IMR-90 (cell line): ENCODE measurements around the gene DYNLT2. TPM values are rescaled to one million over a fixed set of nuclear protein-coding genes. Genes with fewer than 3 reads are reported as not detected.

Experiments used
- ATAC-seq: fragments of 200-7000 bp; cut with Tn5 transposase; 2 replicates; pipeline ENCODE4 v1.9.1; 2020; ENCODE audit warnings: low read depth, mild to moderate bottlenecking, moderate library complexity
- BruUV-seq: library from RNA; stranded (reverse); fragments of 400-500 nt; replicated peaks from 2 replicates; lab custom pipeline; 2021; lab: Mats Ljungman, UMichigan
- CTCF ChIA-PET: fragments of 300-600 bp; formaldehyde crosslinking; extraction: SDS; loops from one replicate; lab custom pipeline; 2021; ENCODE audit warnings: antibody characterized with exemption; lab: Yijun Ruan, JAX
- POLR2A ChIA-PET: fragments of 300-600 bp; sonication (Branson Sonifier 250); formaldehyde crosslinking; loops from one replicate; lab custom pipeline; 2022; ENCODE audit warnings: antibody characterized with exemption; ENCODE audit not compliant: unreplicated experiment; lab: Charles Lee
- DNase-seq: peaks from one replicate; pipeline ENCODE4 v3.0.0; 2013
- H2AFZ ChIP-seq: replicated peaks from 2 replicates; pipeline ENCODE3; 2013; ENCODE audit warnings: low read length, mild to moderate bottlenecking; ENCODE audit not compliant: poor library complexity
- H2AK5ac ChIP-seq: 2 replicates; pipeline ENCODE4 v1.6.1; 2013; ENCODE audit warnings: low read depth, low read length, inconsistent platforms
- H2AK9ac ChIP-seq: replicated peaks from 2 replicates; pipeline ENCODE3; 2013; ENCODE audit warnings: mild to moderate bottlenecking, low read depth, low read length, moderate library complexity; ENCODE audit not compliant: poor library complexity
- H2BK120ac ChIP-seq: 2 replicates; pipeline ENCODE4 v1.6.1; 2013; ENCODE audit warnings: low read depth, low read length, inconsistent platforms
- H2BK15ac ChIP-seq: 3 replicates; pipeline ENCODE4 v1.6.1; 2013; ENCODE audit warnings: low read depth, low read length, inconsistent platforms
- H2BK20ac ChIP-seq: 2 replicates; pipeline ENCODE4 v1.6.1; 2013; ENCODE audit warnings: low read depth, mild to moderate bottlenecking, inconsistent platforms, low read length, moderate library complexity
- H2BK5ac ChIP-seq: 2 replicates; pipeline ENCODE4 v1.6.1; 2013; ENCODE audit warnings: mild to moderate bottlenecking, low read depth, low read length, inconsistent platforms; ENCODE audit not compliant: poor library complexity, severe bottlenecking
- H3K14ac ChIP-seq: replicated peaks from 2 replicates; pipeline ENCODE4 v1.6.1; 2013; ENCODE audit warnings: low read depth, low read length, inconsistent platforms
- H3K18ac ChIP-seq: 2 replicates; pipeline ENCODE4 v1.6.1; 2013; ENCODE audit warnings: low read depth, low read length, control low read depth
- H3K23ac ChIP-seq: 2 replicates; pipeline ENCODE4 v1.6.1; 2013; ENCODE audit warnings: low read depth, low read length, inconsistent platforms
- H3K27ac ChIP-seq: 2 replicates; pipeline ENCODE4 v1.5.1; 2013; ENCODE audit warnings: mild to moderate bottlenecking, control low read depth, low read length; ENCODE audit not compliant: insufficient read depth
- H3K27me3 ChIP-seq: 2 replicates; pipeline ENCODE4 v1.6.1; 2013; ENCODE audit warnings: low read length; ENCODE audit not compliant: control insufficient read depth, insufficient read depth
- H3K36me3 ChIP-seq: 2 replicates; pipeline ENCODE4 v1.6.1; 2013; ENCODE audit warnings: low read length, mixed read lengths; ENCODE audit not compliant: control insufficient read depth, insufficient read depth
- H3K4ac ChIP-seq: 2 replicates; pipeline ENCODE4 v1.6.1; 2013; ENCODE audit warnings: low read depth, low read length, inconsistent platforms
- H3K4me1 ChIP-seq: 2 replicates; pipeline ENCODE4 v1.6.1; 2013; ENCODE audit warnings: low read length, mixed read lengths; ENCODE audit not compliant: control insufficient read depth, insufficient read depth
- H3K4me2 ChIP-seq: 2 replicates; pipeline ENCODE4 v1.6.1; 2013; ENCODE audit warnings: low read depth, mild to moderate bottlenecking, control low read depth, low read length, moderate library complexity
- H3K4me3 ChIP-seq: 2 replicates; pipeline ENCODE4 v1.5.1; 2013; ENCODE audit warnings: low read depth, mild to moderate bottlenecking, control low read depth, low read length, moderate library complexity; ENCODE audit not compliant: insufficient read depth
- H3K56ac ChIP-seq: 2 replicates; pipeline ENCODE4 v1.6.1; 2013; ENCODE audit warnings: low read length, inconsistent platforms; ENCODE audit not compliant: insufficient read depth; ENCODE audit errors: extremely low read depth
- H3K79me1 ChIP-seq, 2 experiments: 2 replicates each; pipeline ENCODE4 v1.6.1; 2013; ENCODE audit warnings: low read length in 2 of 2, inconsistent platforms in 1 of 2, low read depth in 1 of 2
- H3K9ac ChIP-seq: 2 replicates; pipeline ENCODE4 v1.6.1; 2013; ENCODE audit warnings: low read depth, low read length, control low read depth
- H3K9me1 ChIP-seq: 2 replicates; pipeline ENCODE4 v1.6.1; 2013; ENCODE audit warnings: low read length, inconsistent platforms; ENCODE audit not compliant: insufficient read depth
- H3K9me3 ChIP-seq: 2 replicates; pipeline ENCODE4 v1.6.1; 2013; ENCODE audit warnings: low read length; ENCODE audit not compliant: control insufficient read depth, insufficient read depth
- H4K20me1 ChIP-seq: 2 replicates; pipeline ENCODE4 v1.6.1; 2013; ENCODE audit warnings: low read length, inconsistent platforms; ENCODE audit not compliant: insufficient read depth
- H4K5ac ChIP-seq: 2 replicates; pipeline ENCODE4 v1.6.1; 2013; ENCODE audit warnings: mild to moderate bottlenecking, low read depth, low read length, control low read depth
- H4K8ac ChIP-seq, 2 experiments: 2 replicates each; pipeline ENCODE4 v1.6.1; 2013; ENCODE audit warnings: low read depth in 2 of 2, low read length in 2 of 2, control low read depth in 1 of 2, inconsistent platforms in 1 of 2
- H4K91ac ChIP-seq: 2 replicates; pipeline ENCODE4 v1.6.1; 2013; ENCODE audit warnings: low read depth, low read length, inconsistent platforms; ENCODE audit not compliant: insufficient read depth
- CEBPB ChIP-seq: IDR thresholded peaks from 2 replicates; pipeline ENCODE4 v1.6.1; 2012; ENCODE audit warnings: low read depth, low read length, improper control_type of control experiment
- FOS ChIP-seq: fragments of 150-350 bp; IDR thresholded peaks from 2 replicates; pipeline ENCODE4 v1.6.1; 2016; ENCODE audit warnings: low read depth, low read length
- WGBS, 2 experiments: methylation state at CpG; one replicate each; pipeline versions ENCODE4 v1.1.5 to v1.1.7; 2013; ENCODE audit warnings: missing lambda C conversion rate in 2 of 2; ENCODE audit not compliant: insufficient read length in 1 of 2; ENCODE audit errors: extremely low coverage in 2 of 2; 5-methylcytosine and 5-hydroxymethylcytosine counted together
- dilution Hi-C: fragments of 300-500 bp; cut with HindIII; formaldehyde crosslinking; loops from one replicate; pipeline ENCODE4 v1.14.3; 2018; ENCODE audit warnings: low sequenced_read_pairs; ENCODE audit not compliant: unreplicated experiment
- in situ Hi-C: fragments of 300-500 bp; cut with MboI; formaldehyde crosslinking; loops from 3 replicates; pipeline ENCODE4 v1.14.3; 2019; ENCODE audit warnings: low sequenced_read_pairs, inconsistent platforms, mixed read lengths
- intact Hi-C: fragments of 100-400 bp; cut with micrococcal nuclease; formaldehyde crosslinking; loops from 2 replicates; pipeline ENCODE4 v1.10.0; 2022
- polyA plus RNA-seq, 3 experiments: library from polyadenylated mRNA; depleted of rRNA; stranded (reverse); fragments of >200 nt; gene quantifications; 2 replicates each; pipeline ENCODE4 v1.2.3, GENCODE V29; 2012; ENCODE audit warnings: low replicate concordance in 1 of 3
- total RNA-seq: library from RNA; depleted of rRNA; stranded (reverse); fragments of >200 nt; gene quantifications from 2 replicates; pipeline ENCODE4 v1.2.3, GENCODE V29; 2012

The DYNLT2 gene
- total and polyA plus RNA-seq, 2 of the 4 experiments (the other 2 are of a cell fraction), result 0.36 to 0.44 TPM

DNA sequence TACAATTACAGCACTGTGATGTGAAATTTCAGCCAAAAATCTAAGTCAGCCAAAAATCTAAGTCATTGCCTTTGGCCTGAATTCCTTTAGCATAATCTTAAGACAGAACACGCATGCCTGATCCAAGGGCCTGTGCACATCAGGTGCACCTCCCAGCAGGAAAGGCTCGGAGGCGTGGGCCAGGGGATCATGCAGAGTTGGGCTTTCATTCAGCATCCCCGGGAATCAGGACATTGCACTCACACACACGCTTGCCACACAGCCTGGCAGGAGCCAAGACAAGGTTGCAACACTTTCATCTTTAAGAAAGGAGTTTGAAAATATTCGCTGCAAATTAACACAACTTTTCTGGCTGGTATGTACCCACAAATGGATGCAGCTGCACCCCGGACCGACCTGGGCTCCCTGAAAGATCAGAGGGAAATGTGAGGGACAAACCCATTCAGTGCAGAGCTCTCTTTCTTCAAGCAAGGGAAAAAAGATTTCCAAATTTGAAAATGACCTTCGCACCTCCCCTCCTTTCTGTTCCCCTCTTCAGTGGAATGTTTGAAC lies 48.8 kb upstream of the DYNLT2 start:
- intact Hi-C loops (loop anchor here (1.0 kb wide), 1 partner anchor 470 kb away; no protein-coding TSS in a partner anchor), in situ Hi-C loops (no loop called here), dilution Hi-C loops (no loop called here)
- H3K56ac ChIP-seq, result no peak overlapping the region
- no peak overlapping the region for H4K8ac ChIP-seq
- no peak overlapping the region for H2AFZ ChIP-seq
- H3K27me3 ChIP-seq, result peaks cover 12% of the 10 kb centered on the region
- H3K18ac ChIP-seq, result no peak overlapping the region
- BruUV-seq, result no TSS peak
- no peak overlapping the region for H2AK5ac ChIP-seq
- ATAC-seq (peak; percentile 41), DNase-seq (no peak)
- H3K14ac ChIP-seq, result no peak overlapping the region
- H3K9me1 ChIP-seq, result no peaks in the 10 kb centered on the region
- H3K4me2 ChIP-seq, result no peak overlapping the region
- no peak overlapping the region for H2BK20ac ChIP-seq
- no peaks in the 10 kb centered on the region for H3K9me3 ChIP-seq
- TF ChIP-seq FOS (no peak), CEBPB (peak; percentile 23; the same call in 1 of the 2 replicates)
- H3K4me1 ChIP-seq, result peaks cover 10% of the 10 kb centered on the region; the same call in 1 of the 2 replicates
- no peaks in the 10 kb centered on the region for H3K36me3 ChIP-seq
- ChIA-PET CTCF (interaction anchor here (1.3 kb wide), 1 partner anchor 31 kb away, joined by 4 read pairs; no protein-coding TSS in a partner anchor), POLR2A (no interaction called here)
- H3K27ac ChIP-seq, result no peak overlapping the region
- no peak overlapping the region for H2BK120ac ChIP-seq
- H2BK5ac ChIP-seq, result no peak overlapping the region
- no peak overlapping the region for H2AK9ac ChIP-seq
- no peak overlapping the region for H2BK15ac ChIP-seq
- H3K79me1 ChIP-seq, result no peaks in the 10 kb centered on the region
- H4K5ac ChIP-seq, result no peak overlapping the region
- no peaks in the 10 kb centered on the region for H4K20me1 ChIP-seq
- H4K91ac ChIP-seq, result no peak overlapping the region
- 81% methylated on average over 2 of the region's 9 CpGs; no CpG with 5 or more reads in 1 of the 2 experiments for WGBS, 2 experiments
- H3K9ac ChIP-seq, result no peak overlapping the region
- no peak overlapping the region for H3K4ac ChIP-seq
- no peak overlapping the region for H3K23ac ChIP-seq
- H3K4me3 ChIP-seq, result no peak overlapping the region
